Vagina (tissue), 2 donors: ENCODE results near the gene IL31RA. TPM values are rescaled to one million over a fixed set of nuclear protein-coding genes. Genes with fewer than 3 reads are reported as not detected.

Experiments
- DNase-seq, 2 donors: peaks; one replicate each; pipeline ENCODE4 v3.0.0-alpha.2; 2017; ENCODE audit errors: extremely low spot score in 2 of 2
- H3K27ac ChIP-seq: fragments of 200-600 bp; sonication (generic); one replicate; pipeline ENCODE4 v1.5.1; 2019
- H3K27me3 ChIP-seq: fragments of 200-600 bp; sonication (generic); one replicate; pipeline ENCODE4 v1.5.1; 2019
- H3K36me3 ChIP-seq, 2 donors: fragments of 200-600 bp; sonication (generic); one replicate each; pipeline ENCODE4 v1.5.1; 2017 to 2019
- H3K4me1 ChIP-seq: fragments of 200-600 bp; sonication (generic); one replicate; pipeline ENCODE4 v1.5.1; 2019
- H3K4me3 ChIP-seq, 2 donors: fragments of 200-600 bp; sonication (generic); 1 replicate in 1 of 2; 2 replicates in 1 of 2; pipeline ENCODE4 v1.5.1; 2016 to 2019
- H3K9me3 ChIP-seq: fragments of 200-600 bp; sonication (generic); one replicate; pipeline ENCODE4 v1.5.1; 2019
- POLR2A ChIP-seq, 2 donors: fragments of 450-650 bp; IDR thresholded peaks; one replicate each; pipeline ENCODE4 v1.6.1; 2017; ENCODE audit warnings: antibody characterized with exemption in 2 of 2, mild to moderate bottlenecking in 2 of 2, moderate library complexity in 2 of 2
- POLR2AphosphoS5 ChIP-seq, 2 donors: sonication (generic); formaldehyde crosslinking; IDR thresholded peaks; one replicate each; pipeline ENCODE4 v1.9.0; 2017; ENCODE audit warnings: antibody characterized with exemption in 2 of 2, mild to moderate bottlenecking in 2 of 2, low read depth in 1 of 2; ENCODE audit not compliant: insufficient read depth in 1 of 2
- intact Hi-C: fragments of 100-400 bp; cut with DNase I; formaldehyde crosslinking; loops from one replicate; pipeline ENCODE4 v1.15.1; 2023
- small RNA-seq: library from RNA; depleted of rRNA; stranded (forward); fragments of <200 nt; gene quantifications from one replicate; pipeline ENCODE3, GENCODE V24; 2016
- total RNA-seq: library from RNA; depleted of rRNA; stranded (reverse); fragments of >200 nt; gene quantifications from one replicate; pipeline ENCODE4 v1.2.3, GENCODE V29; 2016
- TF ChIP-seq, protein P1 (sequence below), 3 experiments: fragments of 450-650 bp in 2 of 3; fragments of 200-600 bp in 1 of 3; sonication (generic) in 1 of 3; IDR thresholded peaks; one replicate each; pipeline ENCODE4 v1.5.1; 2017 to 2019; ENCODE audit warnings: antibody characterized with exemption in 3 of 3, mild to moderate bottlenecking in 2 of 3, moderate library complexity in 2 of 3

IL31RA gene
- total RNA-seq, 1 donor from 2014 or later: not detected

DNA sequence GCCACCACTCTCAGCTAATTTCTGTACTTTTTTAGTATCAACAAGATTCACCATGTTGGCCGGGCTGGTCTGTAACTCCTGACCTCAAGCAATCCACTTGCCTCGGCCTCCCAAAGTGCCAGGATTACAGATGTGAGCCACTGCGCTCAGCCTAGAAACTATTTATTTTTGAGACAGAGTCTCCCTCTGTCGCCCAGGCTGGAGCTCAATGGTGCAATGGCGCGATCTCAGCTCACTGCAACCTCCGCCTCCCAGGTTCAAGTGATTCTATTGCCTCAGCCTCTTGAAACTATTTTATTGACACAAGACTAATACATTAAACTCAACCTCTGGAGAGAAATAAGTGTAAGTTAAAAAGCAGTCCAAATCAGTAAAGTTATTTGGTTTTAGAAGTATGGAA is 109.6 kb downstream of the IL31RA start:
- peaks cover 8% of the 10 kb centered on the region for H3K4me1 ChIP-seq
- TF ChIP-seq POLR2AphosphoS5 (IDR thresholded peaks at IDR 0.05; ENCODE audit: insufficient read depth in 1 of 2, low read depth in 1 of 2) (no peak), POLR2A (IDR thresholded peaks at IDR 0.05) (no peak)
- TF ChIP-seq, protein P1, sequence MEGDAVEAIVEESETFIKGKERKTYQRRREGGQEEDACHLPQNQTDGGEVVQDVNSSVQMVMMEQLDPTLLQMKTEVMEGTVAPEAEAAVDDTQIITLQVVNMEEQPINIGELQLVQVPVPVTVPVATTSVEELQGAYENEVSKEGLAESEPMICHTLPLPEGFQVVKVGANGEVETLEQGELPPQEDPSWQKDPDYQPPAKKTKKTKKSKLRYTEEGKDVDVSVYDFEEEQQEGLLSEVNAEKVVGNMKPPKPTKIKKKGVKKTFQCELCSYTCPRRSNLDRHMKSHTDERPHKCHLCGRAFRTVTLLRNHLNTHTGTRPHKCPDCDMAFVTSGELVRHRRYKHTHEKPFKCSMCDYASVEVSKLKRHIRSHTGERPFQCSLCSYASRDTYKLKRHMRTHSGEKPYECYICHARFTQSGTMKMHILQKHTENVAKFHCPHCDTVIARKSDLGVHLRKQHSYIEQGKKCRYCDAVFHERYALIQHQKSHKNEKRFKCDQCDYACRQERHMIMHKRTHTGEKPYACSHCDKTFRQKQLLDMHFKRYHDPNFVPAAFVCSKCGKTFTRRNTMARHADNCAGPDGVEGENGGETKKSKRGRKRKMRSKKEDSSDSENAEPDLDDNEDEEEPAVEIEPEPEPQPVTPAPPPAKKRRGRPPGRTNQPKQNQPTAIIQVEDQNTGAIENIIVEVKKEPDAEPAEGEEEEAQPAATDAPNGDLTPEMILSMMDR (IDR thresholded peaks at IDR 0.05): no peak
- H3K4me3 ChIP-seq: no peak overlapping the region
- intact Hi-C loops: no loop called here
- no peaks in the 10 kb centered on the region for H3K9me3 ChIP-seq
- DNase-seq: no peak
- H3K36me3 ChIP-seq: peaks cover 4 to 53% of the 10 kb centered on the region in 2 donors
- no peaks in the 10 kb centered on the region for H3K27me3 ChIP-seq
- H3K27ac ChIP-seq: no peak overlapping the region

DNA sequence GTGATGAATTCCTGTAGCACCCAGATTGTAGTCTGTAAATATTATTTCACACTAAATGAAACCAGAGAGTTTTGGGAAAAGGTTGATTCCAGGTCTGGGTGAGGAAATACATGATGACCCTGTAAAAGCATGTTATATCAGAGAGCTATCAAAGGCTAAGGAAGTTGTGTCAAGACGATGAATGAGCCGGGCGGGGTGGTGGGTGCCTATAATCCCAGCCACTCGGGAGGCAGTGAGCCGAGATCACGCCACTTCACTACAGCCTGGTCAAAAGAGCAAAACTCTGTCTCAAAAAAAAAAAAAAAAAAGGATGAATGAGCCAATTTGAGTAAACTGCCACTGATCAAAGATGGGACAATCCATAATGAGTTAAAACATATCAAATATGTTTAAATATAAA is 114.4 kb downstream of the IL31RA start:
- Histone ChIP-seq H3K27me3 (no peaks in the 10 kb centered on the region), H3K9me3 (no peaks in the 10 kb centered on the region), H3K4me1 (peaks cover 24% of the 10 kb centered on the region), H3K27ac (no peak overlapping the region), H3K4me3 (no peak overlapping the region), H3K36me3 (peaks cover 4 to 35% of the 10 kb centered on the region in 2 donors)
- no peak for TF ChIP-seq POLR2AphosphoS5 (IDR thresholded peaks at IDR 0.05; ENCODE audit: insufficient read depth in 1 of 2, low read depth in 1 of 2)
- TF ChIP-seq, protein P1 (IDR thresholded peaks at IDR 0.05): no peak
- TF ChIP-seq POLR2A (IDR thresholded peaks at IDR 0.05): no peak
- DNase-seq: no peak
- intact Hi-C loops: no loop called here

DNA sequence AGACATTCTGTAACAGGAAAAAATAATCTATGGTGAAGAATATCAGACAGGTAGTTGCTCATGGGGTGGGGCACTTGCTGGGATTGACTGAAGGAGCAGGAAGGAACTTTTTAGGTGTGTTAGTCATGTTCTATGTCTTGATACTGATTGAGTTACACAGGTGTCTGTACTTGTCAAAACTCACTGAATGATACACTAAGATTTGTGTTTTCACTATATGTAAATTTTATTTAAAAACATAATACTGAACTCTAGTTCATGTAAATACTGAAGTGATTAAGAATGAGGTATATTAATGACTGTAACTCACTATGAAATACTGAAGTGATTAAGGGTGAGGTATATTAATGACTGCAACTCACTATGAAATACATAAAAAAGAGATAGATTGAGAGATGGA is 115.1 kb downstream of the IL31RA start:
- no peaks in the 10 kb centered on the region for H3K9me3 ChIP-seq
- intact Hi-C loops: no loop called here
- H3K27me3 ChIP-seq: no peaks in the 10 kb centered on the region
- H3K4me1 ChIP-seq: peaks cover 31% of the 10 kb centered on the region
- H3K36me3 ChIP-seq: peaks cover 4 to 27% of the 10 kb centered on the region in 2 donors
- no peak for DNase-seq
- H3K4me3 ChIP-seq: no peak overlapping the region
- H3K27ac ChIP-seq: no peak overlapping the region
- TF ChIP-seq POLR2AphosphoS5 (IDR thresholded peaks at IDR 0.05; ENCODE audit: insufficient read depth in 1 of 2, low read depth in 1 of 2) (peak in 1 of 2 donors; percentile 62), POLR2A (IDR thresholded peaks at IDR 0.05) (no peak)
- TF ChIP-seq, protein P1 (IDR thresholded peaks at IDR 0.05): no peak

DNA sequence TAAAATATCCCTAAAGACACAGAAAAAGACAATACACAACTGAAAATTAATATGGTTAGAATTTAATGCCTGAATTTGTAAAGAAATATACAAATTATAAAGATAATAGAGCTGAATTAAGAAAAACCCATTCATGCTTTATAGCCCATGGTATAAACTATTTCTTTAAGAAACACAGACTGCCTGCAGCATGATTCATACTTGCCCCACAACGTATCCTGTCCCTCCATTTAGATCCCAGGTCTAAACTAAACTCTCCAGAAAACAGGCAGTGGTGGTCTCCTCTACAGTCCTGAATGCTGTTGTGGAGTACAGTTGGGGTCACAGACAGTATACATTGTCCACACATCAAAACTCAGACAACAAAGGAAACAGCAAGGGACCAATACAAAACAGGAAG is 118.8 kb downstream of the IL31RA start:
- TF ChIP-seq POLR2A (IDR thresholded peaks at IDR 0.05): no peak
- H3K9me3 ChIP-seq: no peaks in the 10 kb centered on the region
- peaks cover 0 to 14% of the 10 kb centered on the region in 2 donors for H3K36me3 ChIP-seq
- peaks cover 53% of the 10 kb centered on the region for H3K4me1 ChIP-seq
- H3K27ac ChIP-seq: no peak overlapping the region
- H3K4me3 ChIP-seq: no peak overlapping the region
- no peak for DNase-seq
- H3K27me3 ChIP-seq: no peaks in the 10 kb centered on the region
- intact Hi-C loops: loop anchor here (10.0 kb wide), 1 partner anchor 235 kb away; no protein-coding TSS in a partner anchor

Small RNA genes within 50 kb of the gene (small RNA-seq; reads per million reads assigned to genes)
- not detected for gene AC016596.1

Other genes with a start within 250 kb of the IL31RA start
- 23.3 TPM for gene SLC38A9, start 139.0 kb upstream of the IL31RA start, total RNA-seq
- not detected for gene DDX4, start 113.3 kb upstream of the IL31RA start, total RNA-seq
- 312 TPM for gene IL6ST, start 143.6 kb downstream of the IL31RA start, total RNA-seq